Inferior parietal cortex (tissue), 1 donor: ENCODE results near the gene BAHCC1.

Experiments used
- DNase-seq: peaks from one replicate; pipeline ENCODE4 v3.0.0-alpha.2; 2016; ENCODE audit errors: extremely low spot score

The BAHCC1 gene

DNA sequence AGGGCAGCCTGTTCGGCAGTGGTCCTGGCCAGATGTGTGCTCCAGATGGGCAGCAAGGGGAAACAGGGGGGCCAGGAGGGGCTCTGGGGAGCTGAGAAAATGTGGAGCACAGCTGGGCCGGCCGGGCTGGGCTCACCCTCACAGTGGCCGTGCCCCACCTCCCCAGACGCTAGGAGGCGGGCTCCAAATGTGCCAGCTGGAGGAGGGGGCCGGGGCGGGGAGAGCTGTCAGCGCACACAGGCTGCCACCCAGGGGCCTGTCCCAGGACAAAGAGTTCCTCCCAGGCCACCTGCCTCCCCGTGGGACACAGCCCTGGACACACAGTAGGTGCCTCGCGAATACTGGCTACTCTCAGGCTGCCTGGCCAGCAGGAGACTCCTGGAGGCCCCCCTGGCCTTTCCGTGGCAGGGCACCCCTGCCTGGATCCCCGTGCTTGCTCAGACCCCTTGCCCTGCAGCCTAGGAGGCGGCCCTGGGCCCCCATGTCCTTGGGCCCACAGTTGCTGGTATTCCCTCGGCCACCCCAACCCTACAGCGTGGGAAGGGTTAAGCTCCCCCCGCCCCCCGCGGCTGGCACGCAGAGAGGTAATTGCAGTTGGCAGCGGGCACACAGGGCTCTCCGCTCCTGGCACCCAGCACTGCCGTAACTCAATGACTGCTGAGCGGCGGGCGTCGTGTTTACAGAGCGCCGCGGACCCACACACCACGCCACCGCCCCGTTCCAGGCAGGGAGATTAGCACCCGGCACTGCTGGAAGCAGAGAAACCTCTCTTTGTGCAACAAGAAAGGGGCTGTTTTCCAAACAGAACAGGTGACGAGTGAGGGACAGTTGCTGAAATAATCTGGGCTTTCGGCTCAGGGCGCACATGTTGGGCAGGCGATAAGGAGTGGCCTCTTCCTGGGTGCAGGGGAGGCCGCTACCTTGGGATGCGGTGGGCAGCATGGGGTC is 32.2 kb downstream of the BAHCC1 start:
- peak; percentile 63 for DNase-seq

DNA sequence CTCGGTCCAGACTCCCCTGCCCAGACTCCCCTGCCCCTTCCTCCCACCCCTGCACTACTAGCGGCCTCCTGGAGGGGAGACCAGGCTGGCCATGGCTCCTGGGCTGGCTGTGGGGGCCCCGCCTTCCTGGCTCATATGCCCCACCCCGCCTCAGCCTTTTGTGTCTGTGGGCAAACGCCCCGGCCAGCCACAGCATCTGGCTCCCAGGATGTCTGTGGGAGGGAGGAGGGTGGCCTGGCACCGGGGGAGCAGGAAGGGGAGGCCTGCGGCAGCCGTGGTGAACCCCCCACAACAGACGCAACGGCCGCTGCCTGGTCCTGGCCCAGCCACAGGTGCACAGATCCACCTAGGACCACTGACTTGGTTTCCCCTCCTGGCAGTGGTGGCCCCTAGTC is 32.9 kb downstream of the BAHCC1 start:
- no peak for DNase-seq

DNA sequence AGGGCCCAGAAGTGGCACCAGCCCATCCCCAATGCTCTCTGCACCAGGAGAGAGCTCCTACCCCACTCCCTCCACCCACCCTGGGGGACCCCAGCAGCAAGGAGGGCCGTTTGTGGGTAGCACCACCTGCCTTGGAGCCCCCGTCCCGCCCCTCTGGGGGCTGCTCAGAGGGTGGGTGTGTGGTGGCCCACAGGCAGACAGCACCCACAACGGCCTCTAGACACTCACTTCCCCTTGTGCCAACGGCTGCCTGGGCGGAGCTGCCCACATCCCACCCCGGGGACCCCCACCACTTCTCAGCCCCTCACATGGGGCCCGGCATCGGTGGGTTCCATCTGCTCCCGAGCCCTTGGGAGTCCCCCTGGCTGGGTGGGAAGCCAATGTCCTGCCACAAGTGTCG is 33.3 kb downstream of the BAHCC1 start:
- no peak for DNase-seq

DNA sequence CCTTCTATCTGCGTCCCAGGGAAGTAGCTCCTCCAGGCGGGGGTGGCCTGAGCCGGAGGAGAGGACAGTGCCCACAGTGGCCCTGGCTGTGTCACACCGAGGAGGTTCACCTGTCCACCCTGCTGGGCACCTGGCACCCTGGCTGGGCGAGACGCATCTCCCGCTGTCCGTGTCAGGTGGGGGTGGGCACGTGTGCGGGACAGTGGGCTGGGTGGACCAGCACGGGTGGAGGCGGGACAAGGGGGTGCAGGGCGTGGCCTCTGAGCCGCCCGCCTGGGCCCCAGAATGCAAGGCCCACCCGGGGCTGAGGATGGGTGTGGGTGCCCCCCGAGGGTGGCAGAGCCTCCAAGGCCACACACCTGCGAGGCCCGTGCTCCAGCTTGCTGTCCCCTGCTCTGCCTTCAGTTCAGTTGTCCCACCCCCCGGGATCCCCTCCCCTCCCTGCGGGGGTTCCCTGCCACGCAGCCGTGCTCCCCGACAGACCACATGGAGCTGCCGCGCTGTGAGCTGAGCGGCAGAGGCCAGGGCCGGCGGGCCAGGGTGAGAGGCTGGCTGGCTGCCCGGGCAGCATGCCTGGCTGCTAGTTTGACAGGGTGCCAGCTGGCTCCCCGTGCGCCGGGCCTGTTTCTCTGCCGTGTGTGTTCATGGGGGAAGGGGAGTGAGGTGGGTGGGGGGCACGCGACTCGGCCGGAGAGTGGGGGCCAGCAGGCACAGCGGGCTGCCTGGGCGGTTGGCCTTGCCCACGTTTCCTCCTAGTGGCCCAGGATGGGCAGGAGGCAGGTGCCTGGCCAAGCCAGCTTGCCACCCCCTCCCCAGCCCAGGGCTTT is 33.9 kb downstream of the BAHCC1 start:
- DNase-seq = peak; percentile 66

DNA sequence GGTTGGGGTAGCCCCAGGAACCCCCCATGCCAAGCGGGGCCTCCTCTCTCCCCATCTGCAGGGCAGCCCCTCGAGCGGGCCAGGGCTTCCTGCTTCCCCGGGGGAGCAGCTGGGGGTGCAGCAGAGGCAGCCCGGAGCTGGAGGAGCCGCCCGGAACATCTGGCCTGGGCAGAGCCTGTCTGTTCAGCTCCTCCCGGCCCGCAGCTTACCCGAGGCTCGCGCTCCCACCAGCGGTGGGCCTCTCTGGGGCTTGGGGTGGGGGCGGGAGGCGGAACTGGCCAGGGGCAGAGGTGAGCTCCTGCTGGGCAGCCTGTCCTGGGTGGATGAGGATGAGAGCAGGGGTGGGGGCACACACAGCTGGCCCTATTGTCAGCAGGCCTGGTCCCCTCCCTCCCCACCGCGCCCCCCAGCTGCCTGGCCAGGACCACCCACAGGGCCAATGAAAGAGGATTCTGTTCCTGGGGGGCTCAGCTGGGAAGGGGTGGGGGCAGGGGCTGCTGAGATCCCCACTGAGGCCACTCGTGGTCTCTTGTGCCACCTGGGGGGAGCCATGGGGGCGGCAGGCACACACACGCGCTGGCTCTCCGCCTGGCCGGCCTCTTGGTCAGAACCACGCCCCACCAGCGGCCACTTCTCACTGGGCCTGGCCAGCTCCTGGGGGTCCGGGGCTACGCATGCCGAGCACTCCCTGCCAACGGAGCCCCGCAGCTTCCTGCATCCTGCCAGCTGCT is 34.7 kb downstream of the BAHCC1 start:
- DNase-seq = no peak

DNA sequence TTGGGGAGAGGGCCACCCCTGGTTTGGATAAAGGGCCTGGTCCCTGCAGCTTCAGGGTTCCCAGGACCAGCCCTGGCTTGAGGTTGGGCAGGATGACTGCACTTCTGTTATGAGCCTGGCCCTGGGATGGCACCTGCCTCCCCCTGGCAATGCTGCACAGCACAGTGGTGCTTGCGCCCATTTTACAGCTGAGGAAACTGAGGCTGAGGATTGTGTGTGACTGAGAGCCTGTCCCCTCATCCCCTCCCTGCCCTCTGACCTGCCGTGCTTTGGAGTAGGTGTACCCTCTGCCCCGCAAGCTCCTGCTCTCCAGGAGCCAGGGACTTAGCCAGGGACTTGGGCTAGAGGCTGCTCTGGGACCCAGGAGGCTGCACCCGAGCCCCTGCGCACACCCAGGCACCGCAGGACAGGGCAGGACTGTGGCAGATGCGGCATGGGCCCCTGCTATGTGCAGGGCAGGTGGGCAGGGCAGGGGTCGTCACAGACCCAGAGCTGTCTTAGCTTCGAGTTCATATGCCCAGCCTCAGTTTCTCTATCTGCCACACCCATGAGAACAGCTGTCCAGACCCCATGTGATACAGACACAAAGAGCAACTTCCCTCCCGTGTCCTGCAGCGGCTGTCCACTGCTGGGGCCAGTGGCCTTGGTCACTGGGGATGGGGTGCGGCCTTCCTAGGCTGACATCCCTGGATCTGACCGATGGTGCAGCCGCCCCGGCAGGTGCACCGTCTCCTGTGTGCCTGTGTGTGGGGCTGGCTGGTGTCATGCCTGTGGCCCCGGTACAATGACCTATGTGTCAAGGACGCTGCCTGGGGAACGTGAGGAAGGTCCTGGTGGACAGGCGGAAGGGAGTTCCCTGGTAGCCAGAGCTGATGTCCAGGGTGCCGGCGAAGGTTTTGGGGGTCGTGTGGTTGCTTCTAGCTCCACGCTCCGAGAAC is 36.6 kb downstream of the BAHCC1 start:
- no peak for DNase-seq

DNA sequence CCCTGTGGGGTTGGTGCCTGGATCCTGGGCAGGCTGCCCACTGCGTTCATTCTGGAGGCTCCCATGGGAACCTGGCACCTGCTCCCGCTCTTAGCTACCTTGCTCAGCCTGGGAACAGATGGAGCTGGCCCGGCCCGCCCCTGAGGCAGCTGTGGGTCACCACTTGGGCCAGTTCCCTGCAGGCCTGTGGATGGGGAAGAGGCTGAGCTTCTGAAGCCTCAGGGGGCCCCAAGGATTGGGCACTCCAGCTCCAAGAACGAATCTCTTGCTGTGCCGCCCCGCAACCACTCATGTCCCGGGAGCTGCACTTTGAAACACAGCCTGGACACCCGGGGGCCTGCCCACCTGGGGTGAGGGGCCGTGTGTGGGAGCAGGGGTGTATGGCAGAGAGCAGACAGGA is 37.7 kb downstream of the BAHCC1 start:
- no peak for DNase-seq

DNA sequence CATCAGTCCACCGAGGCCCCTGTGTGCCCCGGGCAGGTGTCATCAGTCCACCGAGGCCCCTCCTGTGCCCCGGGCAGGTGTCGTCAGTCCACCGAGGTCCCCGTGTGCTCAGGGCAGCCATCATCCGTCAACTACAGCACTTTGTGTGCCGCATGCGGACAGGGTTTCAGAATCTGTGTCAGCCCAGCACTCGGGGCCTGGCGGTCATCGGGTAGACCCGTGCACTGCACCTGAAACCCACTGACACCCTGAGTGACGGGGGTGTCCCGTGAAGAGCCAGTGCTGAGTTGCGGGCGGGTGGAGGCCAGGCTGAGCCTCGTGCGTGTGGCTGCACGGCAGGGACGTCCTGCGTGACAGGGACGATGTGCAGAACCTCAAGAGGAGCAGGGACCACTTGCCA is 38.4 kb downstream of the BAHCC1 start:
- DNase-seq = no peak

DNA sequence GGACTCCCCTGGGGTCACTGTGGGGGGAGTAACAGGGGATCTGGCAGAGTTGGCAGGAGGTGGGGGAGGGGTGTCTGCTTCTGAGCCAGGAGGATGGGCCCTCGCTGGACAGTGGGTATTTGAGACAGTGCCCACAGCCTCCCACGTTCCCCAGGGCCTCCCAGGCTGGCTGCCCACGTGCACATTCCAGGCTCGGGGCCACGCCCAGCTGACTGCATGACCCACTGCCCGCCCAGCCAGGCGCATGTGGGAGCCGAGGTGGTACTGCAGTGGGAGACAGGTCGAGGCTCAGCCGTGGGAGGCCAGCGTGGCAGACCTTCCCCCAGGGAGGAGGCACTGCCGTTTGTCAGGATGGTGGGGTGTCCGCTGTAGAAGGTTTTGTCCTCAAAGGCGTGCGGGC is 38.8 kb downstream of the BAHCC1 start:
- DNase-seq = no peak

DNA sequence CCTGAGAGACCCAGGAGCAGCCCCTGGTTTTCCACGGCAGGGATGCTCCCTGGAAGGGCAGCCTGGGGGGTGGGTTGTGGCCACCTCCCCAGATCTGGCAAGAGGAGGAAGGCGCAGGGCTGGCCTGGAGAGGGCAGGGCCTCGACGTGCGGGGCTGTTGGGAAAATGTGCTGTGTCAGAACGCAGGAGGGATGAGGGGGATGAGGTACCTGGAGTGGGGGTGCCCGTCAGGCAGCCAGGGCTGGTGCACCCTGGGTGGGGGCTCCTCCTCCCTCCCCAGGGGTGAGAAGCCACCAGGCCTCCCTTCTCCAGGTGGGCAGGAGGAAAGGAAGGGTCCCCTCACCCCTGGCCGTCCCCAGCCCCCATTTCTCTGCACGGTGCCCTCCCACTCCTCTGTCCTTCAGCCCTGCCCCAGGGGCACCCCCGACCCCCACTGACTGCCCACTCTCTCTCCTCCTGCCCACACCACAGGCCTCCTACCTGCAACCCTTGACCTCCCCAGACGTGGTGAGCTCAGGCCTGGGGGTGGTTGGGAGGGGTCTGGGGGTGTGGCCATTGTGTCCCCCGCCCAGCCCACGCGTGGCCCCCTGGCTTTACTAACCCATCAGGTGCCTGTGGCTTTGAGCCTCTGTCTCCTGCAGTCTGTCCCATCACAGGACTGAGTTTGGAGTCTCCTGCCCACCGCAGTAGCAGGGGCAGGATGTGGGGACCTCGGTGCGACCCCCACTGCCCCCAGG is 39.6 kb downstream of the BAHCC1 start:
- no peak for DNase-seq

DNA sequence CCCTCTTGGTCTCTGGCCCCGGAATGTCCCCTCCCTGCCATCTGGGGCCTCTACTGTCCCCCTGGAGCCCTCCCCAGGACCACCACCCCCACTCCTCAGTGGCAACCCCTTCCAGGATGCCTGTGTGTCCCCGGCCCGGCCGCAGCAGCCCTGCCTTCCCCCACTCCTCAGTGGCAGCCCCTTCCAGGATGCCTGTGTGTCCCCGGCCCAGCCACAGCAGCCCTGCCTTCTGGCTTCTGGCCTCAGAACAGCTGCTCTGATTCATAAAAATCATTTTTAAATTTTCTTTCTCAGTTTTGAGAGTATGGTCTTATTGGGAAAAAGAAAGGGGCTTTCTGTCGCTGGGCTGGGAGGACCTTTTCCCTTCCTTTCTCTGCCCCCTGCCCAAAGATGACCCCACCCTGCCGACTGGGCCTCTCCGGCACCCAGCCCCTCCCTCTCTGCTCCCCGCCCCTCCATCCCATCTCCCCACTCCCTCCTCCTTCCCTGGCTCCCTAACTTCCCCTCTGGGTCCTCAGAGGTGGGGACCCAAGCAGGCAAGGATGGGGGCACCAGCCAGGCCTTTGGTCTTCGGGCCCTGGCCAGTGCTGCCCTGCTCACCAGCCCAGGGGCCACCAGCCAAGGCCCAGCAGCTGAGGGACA is 40.5 kb downstream of the BAHCC1 start:
- DNase-seq = no peak

DNA sequence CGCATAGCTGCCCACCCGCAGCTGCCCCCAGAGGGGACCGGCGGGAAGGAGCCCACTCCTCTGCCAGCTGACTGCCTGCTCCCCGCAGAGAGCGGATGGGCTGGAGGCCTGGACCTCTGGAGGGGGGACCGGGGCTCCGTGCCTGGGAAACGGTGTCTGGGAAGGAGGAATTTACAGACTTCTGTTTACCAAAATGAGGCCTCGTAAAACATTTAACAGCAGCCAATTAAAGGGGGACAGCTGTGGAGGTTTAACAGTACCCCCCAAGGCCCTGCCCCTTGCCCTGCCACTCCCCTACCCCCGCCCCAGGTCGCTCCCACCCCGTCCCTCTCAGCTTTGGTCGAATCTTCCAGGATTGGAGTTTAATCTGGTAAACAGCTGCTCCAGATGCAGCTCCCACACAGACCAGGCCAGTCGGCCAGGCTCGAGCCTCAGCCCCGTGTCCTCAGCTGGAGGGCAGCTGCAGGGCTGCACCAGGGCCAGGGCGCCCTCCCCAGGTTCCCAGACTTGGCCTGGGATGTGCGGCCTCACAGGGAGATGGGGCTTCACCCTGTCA is 41.1 kb downstream of the BAHCC1 start:
- no peak for DNase-seq

DNA sequence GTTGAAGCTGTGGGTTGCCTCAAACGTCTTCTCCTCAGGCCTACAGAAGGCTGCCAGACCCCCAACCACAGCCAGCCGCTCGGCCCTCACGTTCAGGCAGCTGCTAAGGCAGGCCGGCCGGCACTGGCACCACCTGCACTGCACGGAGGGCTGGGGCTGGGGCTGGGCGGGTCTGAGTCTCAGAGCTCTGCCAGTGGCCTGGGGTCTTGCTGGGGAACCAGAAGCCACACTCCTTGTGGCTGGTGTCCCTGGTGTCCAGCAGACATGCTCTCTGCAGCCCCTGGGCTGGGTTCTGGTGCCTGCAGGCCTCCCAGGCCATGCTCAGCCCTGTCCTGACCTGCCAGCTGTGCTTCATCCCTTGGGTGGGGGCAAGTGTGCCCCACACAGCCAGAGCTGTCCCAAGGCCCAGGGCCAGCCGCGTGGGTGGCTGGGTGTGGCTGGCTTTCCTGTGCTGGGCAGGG is 42.0 kb downstream of the BAHCC1 start:
- DNase-seq = no peak

DNA sequence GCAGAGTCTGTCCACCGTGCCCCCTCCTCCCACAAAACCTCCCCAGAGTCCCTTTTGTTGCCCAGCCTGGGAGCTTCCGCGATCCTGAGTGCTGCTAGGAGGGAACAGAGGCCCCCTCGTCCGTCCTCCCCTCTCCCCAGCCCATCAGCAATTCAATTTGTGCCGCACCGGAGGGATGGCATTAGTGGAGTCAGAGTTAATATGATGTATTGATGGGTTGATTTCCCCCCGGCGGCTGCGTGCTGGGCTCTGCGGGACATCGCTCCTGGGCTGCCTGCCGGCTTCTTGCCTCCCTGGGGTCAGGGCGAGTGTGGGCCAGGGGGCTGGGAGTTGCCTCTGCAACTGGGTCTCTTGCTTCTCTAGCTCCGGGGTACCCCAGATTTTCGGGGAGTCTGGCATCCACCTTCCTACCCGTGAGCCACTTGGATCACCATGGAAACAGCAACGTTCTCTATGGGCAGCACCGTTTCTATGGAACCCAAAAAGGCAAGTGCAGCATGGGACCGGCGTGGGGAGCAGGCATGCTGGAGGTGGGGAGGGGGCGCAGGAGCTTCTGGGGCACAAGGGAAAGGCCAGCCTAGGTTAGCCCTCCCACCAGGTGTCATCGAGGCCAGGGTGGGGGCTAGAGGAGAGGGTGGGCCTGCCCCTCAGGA is 42.9 kb downstream of the BAHCC1 start:
- DNase-seq = peak; percentile 16

DNA sequence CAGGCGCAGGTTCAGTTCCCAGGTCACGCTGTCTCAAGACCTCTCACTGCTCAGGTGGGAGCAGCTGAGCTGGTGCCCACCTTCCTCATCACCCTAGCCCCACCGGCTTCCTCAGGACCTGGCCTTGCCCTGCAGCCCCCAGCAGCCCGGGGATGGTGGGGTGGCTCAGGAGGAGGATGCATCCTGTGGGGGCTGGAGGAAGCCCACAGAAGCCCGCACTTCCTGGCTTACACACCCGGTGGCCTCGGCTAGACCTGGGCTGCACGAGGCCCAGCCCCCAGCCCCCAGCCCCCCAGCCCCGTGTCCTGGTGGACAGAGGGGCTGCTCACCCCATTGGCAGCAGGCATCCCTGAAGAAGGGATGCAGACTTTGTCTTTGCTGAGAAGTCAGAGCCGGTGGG is 43.4 kb downstream of the BAHCC1 start:
- DNase-seq = no peak

DNA sequence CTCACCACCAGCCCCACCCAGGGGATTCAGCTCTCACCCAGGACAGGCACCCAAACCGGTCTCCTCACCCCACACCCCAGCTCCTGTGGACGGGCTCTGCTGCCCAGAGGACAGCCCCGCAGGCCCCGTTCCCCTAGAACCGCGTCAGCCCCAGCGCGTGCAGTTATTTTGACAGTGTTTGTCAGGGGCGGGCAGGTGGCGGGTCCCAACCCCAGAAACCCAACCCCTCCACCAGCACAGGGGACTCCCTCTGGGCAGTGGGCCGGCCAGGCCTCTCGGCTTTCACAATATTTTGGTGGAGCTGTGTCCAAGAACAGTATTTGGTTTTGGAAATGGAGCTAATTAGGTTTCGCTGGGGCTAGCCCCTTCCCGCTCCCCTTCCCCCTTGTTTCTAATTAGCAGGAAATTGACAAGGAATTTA is 44.8 kb downstream of the BAHCC1 start:
- DNase-seq = no peak

DNA sequence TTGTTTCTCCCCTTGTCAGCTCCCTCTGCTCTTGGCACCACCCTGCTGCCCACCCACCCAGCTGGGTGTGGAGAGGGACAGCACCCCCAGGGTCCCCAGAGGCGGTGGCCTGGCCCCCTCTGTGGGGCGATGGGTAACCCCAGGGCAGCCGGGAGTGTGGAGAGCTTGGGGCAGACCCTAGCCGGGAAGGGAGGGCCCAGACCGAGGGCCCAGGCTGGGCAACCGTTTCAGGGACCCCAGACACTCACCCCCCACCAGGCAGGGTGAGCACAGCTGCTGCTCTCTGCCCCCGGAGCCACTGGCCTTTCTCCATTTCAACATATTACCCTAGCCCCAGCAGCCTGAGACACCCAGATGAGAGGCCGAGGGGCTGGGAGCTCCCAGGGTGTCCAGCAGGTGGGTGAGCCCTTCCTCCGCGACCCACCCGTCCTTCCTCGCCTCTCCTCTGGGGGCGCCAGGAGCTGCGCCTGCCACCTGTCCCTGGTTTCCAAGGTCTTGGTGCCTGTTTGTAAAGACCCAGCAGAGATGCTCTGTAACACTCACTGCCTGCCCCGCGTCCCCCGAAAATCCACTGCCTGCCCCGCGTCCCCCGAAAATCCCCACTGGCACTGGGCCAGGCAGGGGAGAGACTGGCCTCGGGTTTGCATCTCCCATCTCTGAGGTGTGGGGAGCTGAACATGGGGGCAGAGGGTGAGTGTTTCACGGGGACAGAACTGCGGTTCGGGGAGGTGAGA is 45.4 kb downstream of the BAHCC1 start:
- no peak for DNase-seq

DNA sequence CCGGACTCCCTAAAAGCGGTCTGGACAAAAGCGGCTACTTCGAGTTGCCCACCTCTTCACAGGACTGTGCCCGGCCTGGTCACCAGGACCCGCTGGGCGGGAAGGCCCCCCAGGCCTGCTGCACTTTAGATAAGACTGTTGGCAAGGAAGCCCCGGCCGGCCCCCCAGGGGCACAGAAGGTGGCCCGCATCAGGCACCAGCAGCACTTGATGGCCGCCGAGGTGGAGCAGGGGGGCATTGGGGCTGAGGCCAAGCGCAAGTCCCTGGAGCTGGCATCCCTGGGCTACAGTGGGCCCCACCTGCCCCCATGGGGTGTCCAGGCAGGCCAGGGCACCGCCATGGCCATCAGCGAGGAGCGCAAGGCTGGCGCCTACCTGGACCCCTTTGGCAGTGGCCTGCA is 47.5 kb downstream of the BAHCC1 start:
- no peak for DNase-seq
